ENCODE data around the gene LAMA5.

GRCh38 chr20:62320581-62321354 lies 46.3 kb downstream of the LAMA5 start:
- no peak for TF ChIP-seq EZH2phosphoT487 (IDR thresholded peaks at IDR 0.05; ENCODE audit: low read length)
- TF ChIP-seq CTCF (IDR thresholded peaks at IDR 0.05; ENCODE audit: low read length), result no peak

Data from MM.1S (cell line).